Measurements from ENCODE around the gene CDK6.

The CDK6 gene

DNA sequence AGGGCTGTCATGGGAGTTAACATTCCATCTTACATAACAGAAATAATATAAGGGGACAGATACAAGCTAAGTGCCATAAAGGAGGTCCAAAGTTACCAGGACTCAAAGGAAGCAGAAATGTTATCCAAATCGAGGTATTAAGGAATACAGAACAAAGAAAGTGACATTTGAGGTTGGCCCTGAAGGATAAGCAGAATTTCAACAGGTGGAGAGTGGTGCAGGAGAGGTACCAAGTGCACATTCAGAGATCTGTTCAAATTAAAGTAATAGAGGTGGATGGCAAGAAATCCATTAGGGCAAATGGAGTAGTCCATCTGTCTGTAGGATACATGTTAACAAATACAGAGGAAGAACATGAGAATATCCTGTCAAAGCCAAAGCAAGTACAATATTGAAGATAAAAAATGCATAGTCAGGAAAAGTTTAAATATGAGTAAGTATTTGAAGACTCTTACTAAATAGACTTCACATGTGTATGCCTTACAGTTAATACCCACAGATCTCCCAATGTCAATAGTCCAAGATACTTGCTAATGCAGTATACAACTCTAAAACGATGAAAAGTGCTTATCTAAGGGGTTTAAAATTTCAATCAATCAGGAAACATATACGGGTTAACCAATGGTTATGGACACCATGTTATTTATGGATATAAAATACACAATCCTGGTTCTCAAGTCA is 10.0 kb downstream of the CDK6 start:
- no peak for DNase-seq (ENCODE audit: low read depth)

DNA sequence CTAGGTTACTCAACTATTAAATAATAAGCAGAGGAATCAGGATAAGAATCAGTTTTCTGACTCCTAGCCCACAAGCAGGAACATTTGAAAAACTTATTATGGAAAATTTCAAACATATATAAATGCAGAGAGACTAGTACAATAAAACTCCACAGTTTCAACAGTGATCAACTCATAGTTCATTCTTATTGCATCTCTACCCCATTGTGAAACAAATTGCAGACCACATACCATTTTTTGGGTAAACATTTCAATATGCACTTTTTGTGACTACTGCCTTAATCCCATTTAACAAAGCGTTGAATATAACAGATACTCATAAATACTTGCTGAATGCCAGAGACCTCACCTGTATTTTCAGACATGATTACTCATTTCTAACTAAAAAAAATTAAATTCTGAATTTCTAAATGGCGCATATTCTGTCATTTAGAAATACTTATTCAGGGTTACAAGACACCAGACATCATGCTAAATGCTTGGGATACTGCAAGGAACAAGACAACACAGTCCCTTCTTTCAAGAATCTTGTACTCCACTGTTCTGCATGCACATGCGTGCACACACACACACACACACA is 11.4 kb downstream of the CDK6 start:
- no peak for DNase-seq (ENCODE audit: low read depth)

DNA sequence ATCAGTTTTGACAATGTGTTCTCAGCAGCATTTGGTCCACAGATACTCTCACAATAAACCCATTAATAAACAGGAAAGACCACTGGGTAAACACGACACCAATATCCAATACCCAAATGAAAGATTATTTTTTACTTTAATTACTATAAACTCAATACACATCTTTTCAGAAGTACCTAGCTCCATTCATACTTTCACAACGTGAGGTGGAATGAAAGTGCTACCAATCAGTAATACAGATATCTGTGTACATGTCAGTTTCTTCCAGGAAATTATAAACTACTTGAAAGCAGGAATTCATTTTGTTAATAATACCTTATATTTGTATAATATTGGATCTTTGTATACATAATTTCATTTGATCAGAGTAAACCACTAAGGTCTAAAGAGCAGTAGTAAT is 11.9 kb downstream of the CDK6 start:
- DNase-seq (ENCODE audit: low read depth) = no peak

DNA sequence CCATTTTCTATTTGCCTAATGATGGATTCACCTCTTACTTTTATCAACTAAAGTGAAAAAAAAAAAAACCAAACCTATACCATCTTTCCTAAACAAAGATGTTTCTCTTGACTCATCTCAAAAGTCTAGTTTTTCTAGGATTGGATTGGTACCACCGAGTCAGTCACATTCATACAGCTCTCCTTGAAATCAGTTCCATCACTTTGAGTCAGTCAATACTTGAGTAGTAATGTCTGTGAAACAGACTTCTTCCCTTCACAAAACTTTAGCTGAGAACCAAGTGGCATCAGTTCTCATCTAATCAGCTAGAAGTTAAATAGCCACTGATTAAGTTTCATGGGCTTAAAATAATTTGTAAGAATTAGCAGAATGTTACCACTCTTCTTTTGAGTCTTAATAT is 13.3 kb downstream of the CDK6 start:
- DNase-seq (ENCODE audit: low read depth) = no peak

DNA sequence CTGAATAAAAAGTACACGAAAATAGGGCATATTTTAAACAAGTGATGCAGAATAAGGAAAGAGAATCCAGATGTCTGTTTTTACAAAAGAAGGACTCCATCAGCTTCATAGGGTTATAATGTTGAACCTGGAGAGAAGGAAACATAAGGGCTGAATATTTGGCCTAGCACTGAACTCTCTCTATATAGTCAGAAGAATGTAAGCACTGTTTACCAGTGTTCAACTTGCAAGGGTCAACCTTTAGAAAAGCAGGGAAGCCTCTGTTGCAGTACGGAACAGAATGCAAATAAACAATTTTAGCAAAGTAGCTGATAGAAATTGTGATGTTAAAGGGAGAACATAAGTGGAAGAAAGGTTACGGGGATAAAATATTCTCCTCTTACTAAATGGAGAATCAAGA is 16.2 kb downstream of the CDK6 start:
- DNase-seq (ENCODE audit: low read depth) = no peak

DNA sequence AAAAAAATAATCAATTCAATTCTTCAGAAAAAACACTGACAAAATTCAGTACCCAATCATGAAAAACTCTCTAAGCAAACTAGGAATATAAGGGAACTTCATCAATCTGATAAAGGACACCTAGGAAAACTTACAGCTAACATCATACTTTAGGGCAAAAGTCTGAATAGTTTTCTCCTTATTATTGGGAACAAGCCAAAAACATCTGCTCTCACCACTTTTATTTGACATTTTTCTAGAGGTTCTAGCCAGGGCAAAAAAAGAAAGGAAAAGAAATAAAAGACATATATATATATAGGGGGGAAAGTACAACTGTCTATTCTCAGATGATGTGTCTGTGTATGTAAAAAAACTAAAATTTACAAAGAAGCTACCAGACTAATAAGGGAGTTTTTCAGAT is 19.0 kb downstream of the CDK6 start:
- DNase-seq (ENCODE audit: low read depth) = no peak

DNA sequence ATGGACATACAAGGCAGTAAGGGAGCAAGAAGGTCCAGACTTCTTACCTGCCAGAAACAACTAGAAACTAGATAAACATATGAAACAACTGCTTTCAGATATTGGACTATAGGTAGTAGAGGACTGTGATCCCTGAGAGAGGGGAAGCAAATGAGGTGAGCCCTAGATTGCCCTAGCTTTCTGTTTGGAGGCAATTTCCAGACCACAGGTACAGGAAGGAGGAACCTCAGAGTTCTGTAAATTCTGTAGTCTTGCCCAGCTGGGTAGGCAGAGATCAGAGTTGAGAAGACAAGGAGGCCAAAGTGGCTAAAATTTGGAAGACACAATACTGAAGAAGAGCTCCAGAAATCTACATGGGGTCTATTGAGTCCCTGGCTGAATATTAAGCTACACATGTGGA is 21.0 kb downstream of the CDK6 start:
- no peak for DNase-seq (ENCODE audit: low read depth)

DNA sequence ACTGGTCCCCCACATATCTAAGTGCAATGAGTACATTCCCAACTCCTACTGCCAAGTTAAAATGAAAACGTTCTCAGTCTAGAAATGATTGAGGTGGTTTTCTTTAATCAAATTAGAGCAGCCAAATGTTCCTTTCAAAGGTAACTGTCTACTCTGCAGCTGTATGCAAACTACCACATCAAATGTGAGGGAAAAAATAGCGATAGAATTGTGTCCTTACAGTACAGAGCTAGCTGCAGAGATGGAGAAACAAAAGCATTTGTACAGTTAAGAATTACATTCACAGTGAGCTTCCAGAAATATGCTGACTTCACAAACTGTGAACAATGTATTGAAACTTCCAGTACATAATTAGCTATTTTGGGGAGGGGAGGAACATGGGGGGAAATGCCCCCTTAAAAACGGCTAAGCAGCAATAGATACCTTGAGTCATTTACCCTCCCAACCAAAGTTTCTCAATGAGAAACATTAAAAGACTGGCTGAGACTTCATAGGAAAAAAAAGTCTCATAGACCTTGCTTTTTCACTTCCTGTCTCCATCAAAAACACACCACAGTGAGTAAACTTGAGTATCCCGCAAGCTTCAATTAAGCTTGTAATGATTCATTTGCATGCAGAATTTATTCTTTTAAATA is 22.9 kb downstream of the CDK6 start:
- no peak for DNase-seq (ENCODE audit: low read depth)

DNA sequence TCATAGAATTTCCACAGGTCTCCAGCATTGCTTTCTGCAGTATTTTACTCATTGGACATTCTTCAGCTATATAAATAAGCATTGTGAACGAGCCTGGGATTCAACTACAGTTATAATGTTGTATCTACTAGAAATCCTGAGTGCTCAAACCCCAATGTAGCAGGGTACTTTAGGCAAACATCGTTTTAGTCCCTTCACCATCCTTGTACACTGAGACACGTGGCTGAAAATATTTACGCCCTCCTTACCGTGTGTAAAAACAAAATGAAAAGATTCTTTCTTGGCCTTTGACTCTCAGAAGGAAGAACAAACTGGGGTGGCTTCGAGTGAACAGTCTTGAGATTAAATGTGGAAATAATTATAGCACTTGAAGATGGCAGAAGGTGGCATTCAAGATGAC is 25.2 kb downstream of the CDK6 start:
- no peak for DNase-seq (ENCODE audit: low read depth)

DNA sequence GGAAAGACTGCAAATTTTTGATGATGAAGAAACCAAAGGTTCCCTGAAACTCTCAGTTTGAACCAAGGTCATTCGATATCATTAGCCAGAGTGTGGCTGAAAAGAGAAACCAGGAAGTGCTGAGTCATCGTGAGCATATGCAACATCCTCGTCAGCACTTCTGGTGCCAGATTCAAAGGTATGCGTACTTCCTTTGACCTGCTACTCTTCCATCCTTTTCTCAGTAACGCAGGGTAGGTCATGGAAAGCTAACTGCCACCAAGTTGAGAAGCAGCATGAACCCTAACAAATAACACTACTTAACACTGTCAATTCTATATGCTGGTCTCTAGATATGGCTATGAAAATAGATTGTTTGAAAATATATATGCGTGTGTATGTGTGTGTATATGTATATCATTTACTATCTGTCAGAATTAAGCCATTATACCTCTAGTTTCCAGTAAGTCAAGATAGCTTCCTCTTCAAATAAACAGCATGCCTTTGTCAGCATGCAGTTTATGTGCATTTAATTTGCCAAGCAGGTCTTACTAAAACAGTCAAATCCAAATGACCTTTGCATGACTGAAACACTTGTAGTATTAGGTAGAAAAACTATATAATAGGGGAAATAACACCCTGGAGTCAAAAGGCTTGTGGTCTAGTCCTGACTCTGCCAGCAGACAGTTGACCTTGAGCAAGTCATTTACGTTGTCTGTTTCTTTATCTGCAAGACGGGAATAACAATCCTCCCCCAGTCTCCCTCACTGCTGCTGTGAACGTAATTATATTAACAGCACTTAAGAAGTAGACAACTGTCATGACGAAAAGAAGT is 26.4 kb downstream of the CDK6 start:
- DNase-seq (ENCODE audit: low read depth) = peak; percentile 73

DNA sequence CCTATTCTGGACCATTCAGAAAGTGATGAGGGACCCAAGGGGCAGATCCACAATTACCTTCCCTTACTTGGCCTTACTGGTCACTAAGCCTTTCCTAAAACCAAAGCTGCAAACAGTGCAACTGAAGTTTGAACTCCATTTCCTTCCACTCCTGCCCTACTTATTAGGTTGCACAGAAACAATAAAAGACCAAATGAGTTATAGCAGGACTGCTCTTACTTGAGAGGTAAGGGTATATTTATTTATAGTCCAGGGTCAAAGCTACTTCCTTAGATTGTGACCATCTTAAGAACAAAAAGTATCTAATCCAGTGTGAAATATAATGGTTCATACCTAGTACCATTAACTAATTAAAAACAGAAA is 27.0 kb downstream of the CDK6 start:
- DNase-seq (ENCODE audit: low read depth) = no peak

DNA sequence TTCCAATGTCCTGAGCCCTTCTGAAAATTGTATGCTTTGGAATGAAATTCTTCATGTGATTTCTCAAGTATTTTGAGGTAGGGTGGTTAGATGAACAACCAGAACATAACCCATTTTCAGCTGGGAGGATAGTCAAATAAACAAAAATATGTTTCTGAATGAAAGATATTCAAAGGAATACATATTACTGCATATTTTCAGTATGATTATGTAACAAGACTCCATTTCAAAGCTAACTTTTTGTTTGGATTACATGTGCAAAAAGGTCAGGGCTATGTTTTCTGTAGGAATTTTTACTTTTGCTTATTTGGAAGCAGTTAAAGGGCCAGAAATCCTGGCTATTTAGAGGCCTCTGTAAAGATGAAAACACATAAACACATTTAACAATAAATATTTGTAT is 27.7 kb downstream of the CDK6 start:
- DNase-seq (ENCODE audit: low read depth) = no peak

DNA sequence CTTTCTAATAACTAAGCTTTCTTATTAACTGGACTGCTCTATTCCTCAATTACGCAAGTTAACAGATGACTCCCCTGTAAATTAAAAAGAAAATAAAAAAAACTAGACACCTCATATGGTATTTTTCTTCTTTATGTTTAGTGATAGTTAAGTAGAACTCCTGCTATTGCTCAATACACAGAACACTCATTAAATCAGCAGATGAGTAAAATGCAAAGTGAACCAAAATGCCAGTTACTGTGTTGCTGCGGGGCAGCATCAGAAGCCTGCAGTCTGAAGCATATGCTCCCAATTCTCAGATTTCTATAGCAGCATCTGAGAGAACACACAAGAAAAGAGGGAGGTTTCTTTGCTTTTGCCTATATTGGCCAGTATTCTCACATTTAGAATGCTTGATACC is 28.4 kb downstream of the CDK6 start:
- peak; percentile 20 for DNase-seq (ENCODE audit: low read depth)

DNA sequence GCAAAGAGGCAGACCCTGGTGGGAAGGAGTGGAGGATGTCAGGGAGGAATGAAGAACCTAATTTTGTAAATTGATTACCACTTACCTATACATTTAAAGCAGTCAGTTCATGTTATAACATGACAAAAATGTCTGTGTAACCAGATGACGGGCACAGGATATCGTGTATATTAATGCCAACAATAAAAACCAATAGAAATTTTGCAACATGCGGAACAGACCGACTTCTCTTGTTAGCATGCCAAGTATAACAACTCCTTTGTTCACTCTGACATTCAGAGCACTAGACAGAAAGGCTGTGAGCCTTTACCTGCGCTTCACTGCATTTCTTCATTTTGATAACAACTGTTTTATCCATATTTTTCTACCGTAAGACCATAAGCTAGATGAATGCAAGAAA is 29.9 kb downstream of the CDK6 start:
- no peak for DNase-seq (ENCODE audit: low read depth)

DNA sequence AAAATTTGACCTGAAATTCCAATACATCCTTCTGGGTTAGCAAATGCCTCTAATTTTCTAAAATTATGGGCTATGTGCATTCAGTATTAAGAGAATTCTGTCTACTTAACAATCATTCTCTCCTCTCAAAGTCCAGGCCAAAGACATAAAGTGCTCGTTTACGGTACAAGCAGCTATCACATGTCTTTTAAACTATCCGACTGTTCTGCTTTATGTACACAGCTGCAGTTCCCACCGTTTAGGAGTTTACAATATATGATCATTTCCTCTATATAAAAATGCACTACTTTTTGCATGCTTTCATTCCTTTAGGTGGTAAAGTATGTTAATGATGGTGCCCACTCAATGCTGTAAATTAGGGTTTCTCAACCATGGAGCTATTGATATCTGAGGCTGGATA is 34.0 kb downstream of the CDK6 start:
- no peak for DNase-seq (ENCODE audit: low read depth)

DNA sequence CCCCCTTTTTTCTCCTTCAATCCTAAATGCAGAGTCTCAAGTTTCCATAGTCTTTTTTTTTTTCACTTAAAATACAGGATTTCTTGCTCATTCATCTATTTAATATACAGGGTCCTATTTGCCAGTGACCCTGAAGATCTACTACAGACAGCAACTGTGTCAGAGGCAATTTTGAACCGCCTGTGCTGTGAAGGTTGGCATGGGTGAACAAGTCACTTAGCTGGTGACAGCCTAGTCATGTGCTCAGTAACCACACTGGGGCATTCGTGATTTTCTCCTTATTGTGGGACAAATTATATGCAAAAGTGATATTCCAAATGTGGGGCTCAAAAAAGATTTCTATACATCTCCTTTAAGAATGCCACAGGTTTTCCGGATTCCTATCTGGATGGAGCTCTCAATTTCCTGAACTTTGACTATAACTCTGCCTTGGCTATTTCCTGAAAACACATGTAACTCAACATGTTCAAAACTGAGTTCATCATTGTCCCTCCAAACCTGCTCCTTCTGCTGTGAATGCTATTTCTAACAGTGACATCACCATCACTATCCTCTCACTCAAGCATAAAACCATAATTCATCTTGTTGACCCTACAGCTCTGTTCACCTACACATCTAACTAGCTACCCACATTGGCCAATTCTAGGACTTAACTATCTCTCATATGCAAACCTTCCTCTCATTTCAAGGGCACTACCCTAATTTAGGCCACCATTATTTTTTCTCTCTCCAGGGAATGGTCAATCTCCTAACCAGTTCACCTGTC is 36.7 kb downstream of the CDK6 start:
- DNase-seq (ENCODE audit: low read depth) = no peak

DNA sequence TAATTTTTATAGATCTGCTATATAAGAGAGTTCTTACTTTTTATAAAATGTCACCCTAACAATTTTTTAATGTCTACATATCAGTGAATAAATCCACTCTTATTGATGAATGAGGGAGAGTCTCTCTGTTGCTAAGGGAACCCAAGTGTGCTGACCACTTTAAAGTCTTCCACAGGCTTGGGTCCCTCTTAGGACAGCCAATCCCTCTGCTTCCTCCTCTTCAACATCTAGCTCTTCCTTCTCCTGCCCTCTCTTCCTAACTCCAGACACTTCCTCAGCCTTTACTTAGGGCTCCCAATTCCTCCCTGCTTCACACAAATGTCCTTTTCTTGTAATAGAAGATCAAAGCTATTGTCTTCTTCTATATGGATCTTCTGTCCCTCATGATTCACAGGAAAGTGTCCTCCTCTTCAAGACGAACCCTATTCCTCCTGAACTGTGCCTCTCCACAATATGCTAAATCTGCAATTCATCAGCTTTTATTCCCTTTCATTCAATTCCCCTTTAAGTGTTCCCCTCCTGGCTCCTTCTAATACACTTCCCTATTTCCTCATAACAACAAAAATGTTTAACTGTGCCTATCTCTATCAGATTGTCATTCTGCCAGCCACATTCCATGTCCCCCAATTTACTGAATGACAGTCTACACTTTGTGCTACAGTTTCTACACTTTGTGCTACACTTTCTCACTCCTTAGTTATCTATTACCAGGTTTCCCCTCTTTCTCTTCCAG is 37.7 kb downstream of the CDK6 start:
- DNase-seq (ENCODE audit: low read depth) = no peak

DNA sequence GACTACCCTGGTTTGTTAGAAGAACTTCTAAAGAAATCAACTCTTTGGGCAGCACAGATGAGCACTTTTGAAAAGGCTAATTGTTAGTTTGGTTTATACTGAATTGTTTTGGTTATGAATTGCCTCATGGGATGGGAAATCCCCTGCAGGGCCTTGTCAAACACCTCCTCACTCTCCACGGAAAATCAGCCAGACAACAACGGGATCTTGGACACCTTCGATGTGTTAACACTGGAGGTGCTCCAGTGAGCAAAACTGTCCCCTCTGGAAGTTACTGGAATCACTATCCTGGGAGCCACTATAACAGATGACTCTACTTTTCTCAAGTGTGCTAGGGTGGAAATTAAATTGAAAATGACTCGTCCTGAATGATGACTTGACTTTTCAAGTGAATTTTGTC is 38.7 kb downstream of the CDK6 start:
- peak; percentile 35 for DNase-seq (ENCODE audit: low read depth)

DNA sequence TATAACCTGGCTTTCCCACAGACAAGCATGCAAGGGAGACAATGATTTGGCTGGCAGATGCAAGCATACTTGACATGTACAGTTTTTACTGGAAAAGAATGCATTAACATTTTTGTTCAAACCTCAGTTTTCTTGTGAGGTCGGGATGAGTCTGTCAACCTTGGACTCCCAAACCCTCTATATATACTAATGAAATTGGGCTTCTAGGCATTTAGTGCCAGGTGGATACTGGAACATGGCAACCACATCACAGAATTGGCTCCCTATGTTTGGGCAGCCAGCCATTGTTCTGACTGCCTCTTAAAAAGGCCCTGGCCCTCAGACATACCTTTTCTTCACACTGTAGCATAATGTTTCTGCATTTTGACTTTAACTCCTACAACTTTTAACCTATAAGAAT is 39.1 kb downstream of the CDK6 start:
- DNase-seq (ENCODE audit: low read depth) = no peak

DNA sequence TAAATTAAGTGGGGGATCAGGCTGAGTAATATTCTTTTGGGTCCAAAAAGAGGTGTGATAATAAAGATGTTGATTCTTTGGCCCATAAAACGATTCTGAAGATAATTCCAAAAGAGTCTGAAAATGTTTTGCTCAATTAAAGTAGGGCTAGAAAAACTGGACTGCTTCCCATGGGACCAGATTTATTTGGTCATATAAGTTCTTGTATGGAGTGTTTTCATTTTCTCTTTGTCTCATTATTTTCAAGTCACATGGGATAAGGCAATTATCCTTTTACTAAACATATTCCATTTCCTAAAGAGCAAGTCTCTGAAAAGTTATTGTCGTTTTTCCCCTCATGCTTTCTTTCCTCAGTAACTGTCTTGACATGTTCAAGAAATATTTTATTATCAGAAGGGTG is 41.5 kb downstream of the CDK6 start:
- no peak for DNase-seq (ENCODE audit: low read depth)

DNA sequence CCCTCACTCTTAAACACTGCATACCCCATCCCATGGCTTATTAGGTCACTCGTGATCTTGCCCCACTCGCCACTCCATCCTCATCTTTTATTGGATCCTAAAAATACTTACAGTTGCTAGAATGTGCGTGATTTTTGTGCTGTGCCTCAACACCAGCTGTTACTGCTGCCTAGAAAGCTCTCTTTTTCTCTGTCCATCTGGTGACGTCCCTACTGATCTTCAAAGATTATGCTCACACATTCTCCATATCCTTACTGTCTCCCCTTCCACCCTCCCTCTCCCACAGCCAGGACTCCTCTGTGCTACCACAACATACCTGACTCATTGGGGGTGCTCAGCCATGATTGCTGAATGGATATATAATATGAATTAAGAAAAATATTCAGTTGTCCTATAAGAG is 42.0 kb downstream of the CDK6 start:
- DNase-seq (ENCODE audit: low read depth) = no peak
